Neural crest cell (in vitro differentiated cells): ENCODE results near the gene GGNBP2. TPM values are rescaled to one million over a fixed set of nuclear protein-coding genes. Genes with fewer than 3 reads are reported as not detected.
A peak's percentile ranks its signal among the peaks of the same experiment; 100 is the strongest.

Experiments
- DNase-seq: peaks from one replicate; pipeline ENCODE4 v3.0.0; 2021; ENCODE audit warnings: low read depth, mixed read lengths, low spot score
- H3K27ac Mint-ChIP-seq: one replicate; pipeline ENCODE4 v1.8.0; 2021; ENCODE audit warnings: mild to moderate bottlenecking, mixed read lengths; ENCODE audit not compliant: unreplicated experiment
- H3K27me3 Mint-ChIP-seq: 2 replicates; pipeline ENCODE4 v1.8.0; 2021; ENCODE audit warnings: low read depth, mild to moderate bottlenecking, mixed read lengths
- H3K36me3 Mint-ChIP-seq: 2 replicates; pipeline ENCODE4 v1.8.0; 2021; ENCODE audit warnings: low read depth, mild to moderate bottlenecking, mixed read lengths
- H3K4me1 Mint-ChIP-seq: 2 replicates; pipeline ENCODE4 v1.8.0; 2021; ENCODE audit warnings: mixed read lengths
- H3K4me3 Mint-ChIP-seq: one replicate; pipeline ENCODE4 v1.8.0; 2021; ENCODE audit warnings: mild to moderate bottlenecking, mixed read lengths
- H3K9me3 Mint-ChIP-seq: 2 replicates; pipeline ENCODE4 v1.8.0; 2021; ENCODE audit warnings: mixed read lengths
- CTCF ChIP-seq: fragments of 200-600 bp; sonication (generic); conservative IDR thresholded peaks from 2 replicates; pipeline ENCODE4 v1.5.0; 2021; ENCODE audit warnings: antibody characterized with exemption, mild to moderate bottlenecking
- total RNA-seq: library from RNA; stranded (reverse); gene quantifications from 2 replicates; pipeline ENCODE4 v1.2.1, GENCODE V29; 2021

GGNBP2 gene
- total RNA-seq, 1 donor from 2014 or later: 71.8 TPM

- Mint-ChIP-seq H3K27me3 (no peaks in the 10 kb centered on the region), H3K4me1 (no peaks in the 10 kb centered on the region), H3K27ac (peak overlapping the region; percentile 78), H3K36me3 (peaks cover 2% of the 10 kb centered on the region), H3K9me3 (no peaks in the 10 kb centered on the region), H3K4me3 (no peak overlapping the region)
- TF ChIP-seq CTCF: no peak
- no peak for DNase-seq
Observed at GRCh38 chr17:36510636-36511035, 34.1 kb upstream of the GGNBP2 start.

- Mint-ChIP-seq H3K27me3 (no peaks in the 10 kb centered on the region), H3K27ac (no peak overlapping the region), H3K9me3 (no peaks in the 10 kb centered on the region), H3K36me3 (no peaks in the 10 kb centered on the region), H3K4me1 (no peaks in the 10 kb centered on the region), H3K4me3 (no peak overlapping the region)
- TF ChIP-seq CTCF: no peak
- no peak for DNase-seq
Observed at GRCh38 chr17:36511216-36511615, 33.5 kb upstream of the GGNBP2 start.

- H3K36me3 Mint-ChIP-seq: peaks cover 3% of the 10 kb centered on the region
- no peaks in the 10 kb centered on the region for H3K27me3 Mint-ChIP-seq
- TF ChIP-seq CTCF: no peak
- no peaks in the 10 kb centered on the region for H3K4me1 Mint-ChIP-seq
- H3K4me3 Mint-ChIP-seq: no peak overlapping the region
- no peak overlapping the region for H3K27ac Mint-ChIP-seq
- DNase-seq: no peak
- H3K9me3 Mint-ChIP-seq: no peaks in the 10 kb centered on the region
Observed at GRCh38 chr17:36512641-36513040, 32.1 kb upstream of the GGNBP2 start.

GRCh38 chr17:36514856-36515255 lies 29.9 kb upstream of the GGNBP2 start:
- Mint-ChIP-seq H3K4me1 (no peaks in the 10 kb centered on the region), H3K4me3 (no peak overlapping the region), H3K27me3 (no peaks in the 10 kb centered on the region), H3K27ac (no peak overlapping the region), H3K9me3 (no peaks in the 10 kb centered on the region), H3K36me3 (peaks cover 3% of the 10 kb centered on the region)
- no peak for TF ChIP-seq CTCF
- DNase-seq: no peak

GRCh38 chr17:36515837-36516236 lies 28.9 kb upstream of the GGNBP2 start:
- no peak for TF ChIP-seq CTCF
- no peaks in the 10 kb centered on the region for H3K27me3 Mint-ChIP-seq
- H3K36me3 Mint-ChIP-seq: peaks cover 3% of the 10 kb centered on the region
- H3K27ac Mint-ChIP-seq: no peak overlapping the region
- no peaks in the 10 kb centered on the region for H3K4me1 Mint-ChIP-seq
- no peak for DNase-seq
- no peaks in the 10 kb centered on the region for H3K9me3 Mint-ChIP-seq
- no peak overlapping the region for H3K4me3 Mint-ChIP-seq

- Mint-ChIP-seq H3K27me3 (no peaks in the 10 kb centered on the region), H3K36me3 (peaks cover 13% of the 10 kb centered on the region)
Observed at GRCh38 chr17:36523113-36523512, 21.6 kb upstream of the GGNBP2 start.

More at GRCh38 chr17:36523113-36523512, 21.6 kb upstream of the GGNBP2 start:
- no peaks in the 10 kb centered on the region for H3K4me1 Mint-ChIP-seq
- no peak for TF ChIP-seq CTCF
- H3K27ac Mint-ChIP-seq: no peak overlapping the region
- H3K4me3 Mint-ChIP-seq: no peak overlapping the region
- no peaks in the 10 kb centered on the region for H3K9me3 Mint-ChIP-seq
- DNase-seq: no peak
